Regular cardiac myocyte (primary cell): ENCODE data around the gene TNNC1. TPM values are rescaled to one million over a fixed set of nuclear protein-coding genes. Genes with fewer than 3 reads are reported as not detected.

Experiments used
- total RNA-seq: library from RNA; depleted of rRNA; stranded (reverse); fragments of >200 nt; gene quantifications from 2 replicates; pipeline ENCODE4 v1.2.3, GENCODE V29; 2014

Gene TNNC1
- total RNA-seq, result 0.96 and 2.5 TPM in 2 replicates

GRCh38 chr3:52453496-52454249 lies at the start of gene TNNC1:
TNNC1 (minus strand) TSS chr3:52454041; CDS start chr3:52454015, 26 bp downstream.

DNA sequence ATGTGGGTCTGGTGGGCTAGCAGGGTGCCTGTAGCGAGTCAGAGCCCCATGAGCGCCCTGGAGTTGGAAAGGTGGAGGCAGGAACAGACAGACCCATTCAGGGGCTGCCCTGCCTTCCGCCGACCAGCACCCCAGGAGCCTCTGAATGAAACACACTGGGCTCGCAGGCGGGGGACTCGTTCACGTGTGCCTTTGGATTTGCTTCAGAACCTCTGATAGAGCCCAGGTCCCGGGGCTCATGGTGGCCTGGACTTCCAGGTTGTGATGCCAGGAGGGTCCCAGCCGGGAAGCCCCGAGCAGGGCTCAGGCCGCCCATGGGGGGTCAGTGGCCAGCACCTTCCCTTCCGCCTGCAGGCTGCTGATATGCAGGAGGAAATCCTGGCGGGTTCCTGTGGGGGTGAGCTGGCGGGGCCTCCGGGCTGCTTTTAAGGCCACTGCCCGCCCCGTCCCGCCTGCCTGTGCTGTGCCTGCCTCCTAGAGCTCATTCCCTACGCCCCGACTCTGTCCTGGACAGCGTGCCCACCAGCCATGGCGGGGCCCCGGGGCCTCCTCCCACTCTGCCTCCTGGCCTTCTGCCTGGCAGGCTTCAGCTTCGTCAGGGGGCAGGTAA lies 41.1 kb upstream of the TNNC1 start, which contains the start of gene STAB1:
STAB1 (plus strand) TSS at position 453 of the 610 bp plus-strand sequence; CDS start at position 529, 76 bp downstream.

GRCh38 chr3:52455283-52456168 lies 1.7 kb upstream of the TNNC1 start, which contains the start of gene NISCH:
NISCH (plus strand) TSS chr3:52455604; CDS start chr3:52455642, 38 bp downstream.

GRCh38 chr3:52444860-52445793 lies 8.7 kb downstream of the TNNC1 start, which contains the start of gene SEMA3G:
SEMA3G (minus strand) TSS chr3:52445103; CDS start chr3:52445027, 76 bp downstream.

Other genes with a start within 250 kb of the TNNC1 start
- gene TLR9, start 228.4 kb downstream of the TNNC1 start, total RNA-seq, result not detected in 2 replicates
- 60.3 and 100 TPM in 2 replicates for gene TWF2, start 214.9 kb downstream of the TNNC1 start, total RNA-seq
- 18.3 and 18.8 TPM in 2 replicates for gene PPM1M, start 208.3 kb downstream of the TNNC1 start, total RNA-seq
- 51.0 and 79.8 TPM in 2 replicates for gene WDR82, start 175.4 kb downstream of the TNNC1 start, total RNA-seq
- 2.8 and 8.8 TPM in 2 replicates for gene GLYCTK, start 166.2 kb downstream of the TNNC1 start, total RNA-seq
- 0.96 and 2.0 TPM in 2 replicates for gene DNAH1, start 137.7 kb downstream of the TNNC1 start, total RNA-seq
- gene BAP1, start 44.0 kb downstream of the TNNC1 start, total RNA-seq, result 41.2 and 61.9 TPM in 2 replicates
- 1.7 and 2.1 TPM in 2 replicates for gene PHF7, start 43.4 kb downstream of the TNNC1 start, total RNA-seq
- under 0.01 TPM in 2 replicates for gene SEMA3G, start 8.9 kb downstream of the TNNC1 start, total RNA-seq
- 38.2 and 67.9 TPM in 2 replicates for gene NISCH, start 1.6 kb upstream of the TNNC1 start, total RNA-seq
- 1.1 and 2.9 TPM in 2 replicates for gene STAB1, start 41.3 kb upstream of the TNNC1 start, total RNA-seq
- gene NT5DC2, start 79.8 kb upstream of the TNNC1 start, total RNA-seq, result 25.1 and 93.9 TPM in 2 replicates
- gene UQCC5, start 82.6 kb upstream of the TNNC1 start, total RNA-seq, result 3.7 and 7.5 TPM in 2 replicates
- gene PBRM1, start 231.9 kb upstream of the TNNC1 start, total RNA-seq, result 53.8 and 64.0 TPM in 2 replicates
- 160 and 167 TPM in 2 replicates for gene GNL3, start 232.0 kb upstream of the TNNC1 start, total RNA-seq